Measurements from ENCODE around the gene TMEM242. TPM values are rescaled to one million over a fixed set of nuclear protein-coding genes. Genes with fewer than 3 reads are reported as not detected.

TMEM242 gene
- total and polyA plus RNA-seq, 2 donors (not counting 1 experiment from before 2014, with no cell fraction given), result 6.3 to 24.1 TPM

DNA sequence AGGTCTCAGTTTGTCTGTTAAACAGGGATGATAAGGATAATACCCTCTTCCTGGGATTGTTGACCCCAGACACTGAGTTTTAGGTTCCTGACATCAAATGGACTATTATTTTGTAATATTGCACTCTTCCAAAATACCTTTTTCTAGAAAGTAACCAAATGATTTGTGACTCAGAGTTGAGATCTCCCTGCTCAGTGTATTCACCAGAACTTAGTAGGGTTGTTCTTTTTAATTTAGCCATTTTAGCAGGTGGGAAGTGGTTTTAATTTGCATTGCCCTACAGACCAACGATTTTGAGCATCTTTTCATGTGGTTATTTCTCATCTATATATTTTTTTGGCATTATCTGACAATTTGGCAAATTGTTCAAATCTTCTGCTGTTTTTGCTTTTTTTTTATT lies 75.1 kb downstream of the TMEM242 start:
- no peak overlapping the region for H3K4me3 Mint-ChIP-seq
- H3K27me3 Mint-ChIP-seq, result peaks cover 27% of the 10 kb centered on the region
- Histone ChIP-seq H4K20me1 (ENCODE audit: control insufficient read depth, insufficient read depth, low read length, poor library complexity, severe bottlenecking) (no peaks in the 10 kb centered on the region), H3K4me3 (ENCODE audit: control extremely low read depth in 1 of 5, extremely low read depth in 1 of 5, insufficient read depth in 1 of 5, low read depth in 2 of 5, low read length in 4 of 5) (no peak overlapping the region), H3K36me3 (replicated peaks in 1 of 2; ENCODE audit: control extremely low read depth in 1 of 2, control insufficient read depth in 1 of 2, extremely low read depth in 1 of 2, insufficient read depth in 2 of 2, low read length in 1 of 2) (no peaks in the 10 kb centered on the region), H3K27ac (ENCODE audit: low read length in 2 of 2) (no peak overlapping the region), H3K79me2 (ENCODE audit: control insufficient read depth, insufficient read depth, low read length) (no peaks in the 10 kb centered on the region), H3K4me2 (replicated peaks; ENCODE audit: low read depth, low read length, poor library complexity, severe bottlenecking) (no peak overlapping the region), H3K9ac (ENCODE audit: low read length) (no peak overlapping the region), H3K27me3 (replicated peaks in 1 of 4; ENCODE audit: control extremely low read depth in 1 of 4, control insufficient read depth in 3 of 4, insufficient read depth in 4 of 4, low read length in 3 of 4) (peaks cover 0 to 6% (median 1%) of the 10 kb centered on the region in 4 experiments), H3K4me1 (ENCODE audit: control insufficient read depth in 2 of 2, insufficient read depth in 2 of 2, low read length in 2 of 2) (no peaks in the 10 kb centered on the region), H2AFZ (ENCODE audit: insufficient read depth, low read depth, low read length, poor library complexity, severe bottlenecking) (no peak overlapping the region), H3K9me3 (ENCODE audit: control extremely low read depth in 1 of 3, control insufficient read depth in 2 of 3, insufficient read depth in 1 of 3, low read length in 2 of 3) (peaks cover 0 to 21% (median 7%) of the 10 kb centered on the region in 3 donors)
- no peak for TF ChIP-seq CTCF (IDR thresholded peaks at IDR 0.05)
- no peak for TF ChIP-seq EZH2 (IDR thresholded peaks at IDR 0.05; ENCODE audit: borderline replicate concordance, insufficient read depth, low read depth, low read length, poor library complexity, severe bottlenecking)
- no peaks in the 10 kb centered on the region for H3K9me3 Mint-ChIP-seq (ENCODE audit: insufficient read depth)
- no CpG with 5 or more reads among the region's 1 CpG for WGBS (ENCODE audit: insufficient coverage)
- H3K27ac Mint-ChIP-seq, result no peak overlapping the region
- intact Hi-C loops (cut with micrococcal nuclease), result no loop called here
- POLR2A ChIA-PET, result no interaction called here
- H3K4me1 Mint-ChIP-seq, result no peaks in the 10 kb centered on the region
- CTCF ChIA-PET, result no interaction called here
- DNase-seq (no peak), ATAC-seq (ENCODE audit: low read depth) (no peak)

DNA sequence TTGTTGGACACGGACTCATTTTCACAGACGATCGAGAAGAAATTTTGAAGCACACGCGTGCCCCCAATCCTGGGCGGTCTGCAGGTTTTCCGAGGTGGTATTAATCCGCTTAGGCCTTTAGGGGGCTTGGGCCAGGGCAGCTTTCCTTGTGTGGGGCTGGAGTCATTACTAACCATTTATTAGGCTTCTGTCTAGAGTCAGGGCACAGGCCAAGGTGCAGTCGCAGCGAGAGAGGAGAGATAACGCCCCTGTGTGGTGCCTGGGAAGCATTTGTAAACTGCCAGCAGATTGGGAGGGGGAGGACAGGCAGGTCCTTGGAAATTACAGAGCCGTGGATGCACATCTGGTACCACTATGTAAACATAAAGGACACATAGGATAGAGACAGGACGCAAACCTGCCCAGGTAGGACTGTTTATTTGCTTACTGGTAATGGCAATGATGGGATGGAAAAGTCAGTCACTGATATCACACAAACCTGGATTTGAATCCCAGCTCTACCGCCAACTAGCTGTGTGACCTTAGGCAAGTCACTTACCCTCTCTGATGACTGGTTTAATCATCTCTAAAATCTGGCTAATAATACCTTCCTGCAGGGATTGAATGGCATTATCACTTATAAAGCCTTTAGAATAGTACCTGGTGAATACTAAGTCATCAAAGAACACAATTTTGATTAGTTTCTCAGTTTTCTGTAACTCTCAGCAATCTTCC lies 76.4 kb downstream of the TMEM242 start:
- Mint-ChIP-seq H3K27me3 (peaks cover 33% of the 10 kb centered on the region), H3K27ac (no peak overlapping the region), H3K9me3 (ENCODE audit: insufficient read depth) (no peaks in the 10 kb centered on the region), H3K4me3 (no peak overlapping the region), H3K4me1 (no peaks in the 10 kb centered on the region)
- no peak overlapping the region for H3K9ac ChIP-seq (ENCODE audit: low read length)
- H3K79me2 ChIP-seq (ENCODE audit: control insufficient read depth, insufficient read depth, low read length), result no peaks in the 10 kb centered on the region
- peaks cover 0 to 21% (median 7%) of the 10 kb centered on the region in 3 donors for H3K9me3 ChIP-seq (ENCODE audit: control extremely low read depth in 1 of 3, control insufficient read depth in 2 of 3, insufficient read depth in 1 of 3, low read length in 2 of 3)
- CTCF ChIA-PET, result interaction anchor here (0.6 to 1.0 kb wide), 2 partner anchors 27 to 661 kb away, joined by 3 read pairs; no protein-coding TSS in a partner anchor
- DNase-seq (no peak), ATAC-seq (ENCODE audit: low read depth) (no peak)
- H3K27ac ChIP-seq (ENCODE audit: low read length in 2 of 2), result no peak overlapping the region
- peaks cover 0 to 9% (median 1%) of the 10 kb centered on the region in 4 experiments for H3K27me3 ChIP-seq (replicated peaks in 1 of 4; ENCODE audit: control extremely low read depth in 1 of 4, control insufficient read depth in 3 of 4, insufficient read depth in 4 of 4, low read length in 3 of 4)
- H2AFZ ChIP-seq (ENCODE audit: insufficient read depth, low read depth, low read length, poor library complexity, severe bottlenecking), result no peak overlapping the region
- 96% methylated on average over 12 of the region's 14 CpGs for WGBS (ENCODE audit: insufficient coverage)
- H3K4me2 ChIP-seq (replicated peaks; ENCODE audit: low read depth, low read length, poor library complexity, severe bottlenecking), result no peak overlapping the region
- intact Hi-C loops (cut with micrococcal nuclease), result no loop called here
- H4K20me1 ChIP-seq (ENCODE audit: control insufficient read depth, insufficient read depth, low read length, poor library complexity, severe bottlenecking), result no peaks in the 10 kb centered on the region
- POLR2A ChIA-PET, result no interaction called here
- H3K36me3 ChIP-seq (replicated peaks in 1 of 2; ENCODE audit: control extremely low read depth in 1 of 2, control insufficient read depth in 1 of 2, extremely low read depth in 1 of 2, insufficient read depth in 2 of 2, low read length in 1 of 2), result no peaks in the 10 kb centered on the region
- H3K4me3 ChIP-seq (ENCODE audit: control extremely low read depth in 1 of 5, extremely low read depth in 1 of 5, insufficient read depth in 1 of 5, low read depth in 2 of 5, low read length in 4 of 5), result no peak overlapping the region
- H3K4me1 ChIP-seq (ENCODE audit: control insufficient read depth in 2 of 2, insufficient read depth in 2 of 2, low read length in 2 of 2), result no peaks in the 10 kb centered on the region
- TF ChIP-seq CTCF (IDR thresholded peaks at IDR 0.05) (no peak), EZH2 (IDR thresholded peaks at IDR 0.05; ENCODE audit: borderline replicate concordance, insufficient read depth, low read depth, low read length, poor library complexity, severe bottlenecking) (no peak)
